Ovary (tissue), 9 donors: ENCODE results near the gene L3MBTL2. TPM values are rescaled to one million over a fixed set of nuclear protein-coding genes. Genes with fewer than 3 reads are reported as not detected.

Experiments used
- DNase-seq, 5 donors: peaks; one replicate each; pipeline ENCODE4 v3.0.0-alpha.2; 2019 to 2020
- H3K27ac ChIP-seq, 2 donors: fragments of 200-600 bp; one replicate each; pipeline versions ENCODE4 v1.5.1 to v1.8.0; 2019 to 2022
- H3K27me3 ChIP-seq: fragments of 200-600 bp; one replicate; pipeline ENCODE4 v1.8.0; 2022
- H3K36me3 ChIP-seq: fragments of 200-600 bp; sonication (generic); one replicate; pipeline ENCODE4 v1.5.1; 2019
- H3K4me1 ChIP-seq: one replicate; pipeline ENCODE4 v1.8.1; 2013; ENCODE audit warnings: mild to moderate bottlenecking, moderate library complexity; ENCODE audit not compliant: insufficient read depth
- H3K4me3 ChIP-seq: fragments of 200-600 bp; sonication (generic); one replicate; pipeline ENCODE4 v1.5.1; 2017
- H3K9me3 ChIP-seq, 2 donors: fragments of 200-600 bp in 1 of 2; sonication (generic) in 1 of 2; one replicate each; pipeline versions ENCODE4 v1.5.1 to v1.8.1; 2013 to 2019; ENCODE audit warnings: mild to moderate bottlenecking in 1 of 2, moderate library complexity in 1 of 2
- EP300 ChIP-seq: sonication (generic); formaldehyde crosslinking; IDR thresholded peaks from one replicate; pipeline ENCODE4 v1.6.1; 2017; ENCODE audit warnings: antibody characterized with exemption
- POLR2A ChIP-seq: fragments of 450-650 bp; IDR thresholded peaks from one replicate; pipeline ENCODE4 v1.6.1; 2017; ENCODE audit warnings: antibody characterized with exemption, mild to moderate bottlenecking, moderate library complexity
- WGBS, 3 donors: extraction: QIAGEN DNeasy Blood & Tissue Kit in 1 of 3; methylation state at CpG; one replicate each; pipeline versions ENCODE4 v1.1.5 to v1.1.7; 2013 to 2017; 5-methylcytosine and 5-hydroxymethylcytosine counted together
- intact Hi-C, 4 donors: fragments of 100-400 bp; cut with DNase I; formaldehyde crosslinking; loops; one replicate each; pipeline versions ENCODE4 v1.11.0 to v1.15.1; 2022 to 2023
- polyA plus RNA-seq, 2 donors: library from polyadenylated mRNA; stranded (reverse); fragments of 200-250 nt in 1 of 2; fragments of 350-450 nt in 1 of 2; fragmentation: Illumina TruSeq in 1 of 2; extraction: RNeasy Lipid Tissue Mini Kit (QIAGEN cat#74804) in 1 of 2; gene quantifications; one replicate each; pipeline ENCODE4 v1.2.3, GENCODE V29; 2013 to 2014
- total RNA-seq, 7 donors: library from RNA; depleted of rRNA in 2 of 7; stranded (reverse); fragments of >200 nt in 2 of 7; fragmentation: NEBNext Ultra II Directional in 3 of 7; extraction: Animal tissue kit (Norgen Biotek cat#: 25700) in 3 of 7; gene quantifications; one replicate each; pipeline versions ENCODE4 v1.1.0 to v1.2.4, GENCODE V29; 2016 to 2023
- TF ChIP-seq, protein P1 (sequence below), 3 donors: fragments of 450-650 bp in 2 of 3; fragments of 200-600 bp in 1 of 3; IDR thresholded peaks; one replicate each; pipeline versions ENCODE4 v1.5.1 to v1.8.0; 2016 to 2022; ENCODE audit warnings: antibody characterized with exemption in 3 of 3, mild to moderate bottlenecking in 1 of 3
- donor health status: DM: no; HTN: no; CAD: no; lungs with moderate emphysema.
- donor health status: DM: no; HTN: no; CAD: no.
- donor health status: Bipolar disorder and iron deficiency.
- donor health status: DM: yes; HTN: yes; CAD: no.
- donor health status: DM: no; HTN: no; CAD: no.
- donor health status: DM: yes; HTN: yes; CAD: no.

L3MBTL2 gene
- total and polyA plus RNA-seq, 9 donors: 8.9 to 32.1 (median 25.3) TPM

DNA sequence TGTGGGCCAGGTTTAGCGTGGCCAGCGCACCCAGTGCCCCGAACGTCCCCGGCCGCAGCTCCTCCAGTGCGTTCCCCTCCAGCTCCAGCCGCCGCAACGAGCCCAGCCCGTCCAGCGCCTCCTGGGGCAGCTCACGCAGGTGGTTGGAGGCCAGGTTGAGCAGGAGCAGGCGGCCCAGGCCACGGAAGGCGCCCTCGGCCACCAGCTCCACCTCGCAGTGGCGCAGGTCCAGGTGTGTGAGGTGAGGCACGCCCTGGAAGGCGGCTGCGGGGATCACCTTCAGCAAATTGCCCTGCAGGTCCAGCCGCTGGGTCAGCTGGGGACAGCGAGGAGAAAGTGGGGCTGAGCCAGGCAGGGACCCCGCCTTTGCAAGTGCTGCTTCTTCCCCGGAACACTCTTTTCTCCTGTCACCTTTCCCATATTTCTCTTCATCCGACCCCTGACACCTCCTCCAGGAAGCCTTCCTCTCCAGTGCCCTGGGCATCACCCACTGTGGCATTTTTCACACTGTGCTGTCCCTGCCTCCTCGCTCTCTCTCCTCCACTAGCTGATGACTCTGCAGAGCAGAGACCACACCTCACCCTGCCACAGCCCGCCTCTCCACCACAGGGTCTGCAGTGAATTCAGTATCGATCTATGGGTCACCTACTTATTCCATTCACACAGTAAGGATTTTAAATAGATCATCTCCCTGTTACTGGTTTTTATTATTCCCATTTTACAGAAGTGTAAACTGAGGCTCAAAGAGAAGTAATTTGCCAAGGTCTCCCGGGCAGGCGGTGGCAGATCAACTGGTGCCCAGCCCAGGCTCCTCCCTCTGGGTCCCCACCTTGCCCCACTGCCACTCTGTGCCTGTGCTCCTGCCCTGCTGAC, 33.7 kb downstream of the L3MBTL2 start:
- intact Hi-C loops: no loop called here
- no peaks in the 10 kb centered on the region for H3K9me3 ChIP-seq
- no peaks in the 10 kb centered on the region for H3K27me3 ChIP-seq
- TF ChIP-seq, protein P1, sequence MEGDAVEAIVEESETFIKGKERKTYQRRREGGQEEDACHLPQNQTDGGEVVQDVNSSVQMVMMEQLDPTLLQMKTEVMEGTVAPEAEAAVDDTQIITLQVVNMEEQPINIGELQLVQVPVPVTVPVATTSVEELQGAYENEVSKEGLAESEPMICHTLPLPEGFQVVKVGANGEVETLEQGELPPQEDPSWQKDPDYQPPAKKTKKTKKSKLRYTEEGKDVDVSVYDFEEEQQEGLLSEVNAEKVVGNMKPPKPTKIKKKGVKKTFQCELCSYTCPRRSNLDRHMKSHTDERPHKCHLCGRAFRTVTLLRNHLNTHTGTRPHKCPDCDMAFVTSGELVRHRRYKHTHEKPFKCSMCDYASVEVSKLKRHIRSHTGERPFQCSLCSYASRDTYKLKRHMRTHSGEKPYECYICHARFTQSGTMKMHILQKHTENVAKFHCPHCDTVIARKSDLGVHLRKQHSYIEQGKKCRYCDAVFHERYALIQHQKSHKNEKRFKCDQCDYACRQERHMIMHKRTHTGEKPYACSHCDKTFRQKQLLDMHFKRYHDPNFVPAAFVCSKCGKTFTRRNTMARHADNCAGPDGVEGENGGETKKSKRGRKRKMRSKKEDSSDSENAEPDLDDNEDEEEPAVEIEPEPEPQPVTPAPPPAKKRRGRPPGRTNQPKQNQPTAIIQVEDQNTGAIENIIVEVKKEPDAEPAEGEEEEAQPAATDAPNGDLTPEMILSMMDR (IDR thresholded peaks at IDR 0.05): no peak
- no peak for TF ChIP-seq POLR2A
- no peak for TF ChIP-seq EP300
- peaks cover 8% of the 10 kb centered on the region for H3K4me1 ChIP-seq
- no peak overlapping the region for H3K4me3 ChIP-seq
- H3K27ac ChIP-seq: no peak overlapping the region
- DNase-seq: no peak
- 88 to 92% (median 91%) methylated on average over 21 to 32 of the region's 32 CpGs for WGBS, 3 donors
- H3K36me3 ChIP-seq: no peaks in the 10 kb centered on the region

DNA sequence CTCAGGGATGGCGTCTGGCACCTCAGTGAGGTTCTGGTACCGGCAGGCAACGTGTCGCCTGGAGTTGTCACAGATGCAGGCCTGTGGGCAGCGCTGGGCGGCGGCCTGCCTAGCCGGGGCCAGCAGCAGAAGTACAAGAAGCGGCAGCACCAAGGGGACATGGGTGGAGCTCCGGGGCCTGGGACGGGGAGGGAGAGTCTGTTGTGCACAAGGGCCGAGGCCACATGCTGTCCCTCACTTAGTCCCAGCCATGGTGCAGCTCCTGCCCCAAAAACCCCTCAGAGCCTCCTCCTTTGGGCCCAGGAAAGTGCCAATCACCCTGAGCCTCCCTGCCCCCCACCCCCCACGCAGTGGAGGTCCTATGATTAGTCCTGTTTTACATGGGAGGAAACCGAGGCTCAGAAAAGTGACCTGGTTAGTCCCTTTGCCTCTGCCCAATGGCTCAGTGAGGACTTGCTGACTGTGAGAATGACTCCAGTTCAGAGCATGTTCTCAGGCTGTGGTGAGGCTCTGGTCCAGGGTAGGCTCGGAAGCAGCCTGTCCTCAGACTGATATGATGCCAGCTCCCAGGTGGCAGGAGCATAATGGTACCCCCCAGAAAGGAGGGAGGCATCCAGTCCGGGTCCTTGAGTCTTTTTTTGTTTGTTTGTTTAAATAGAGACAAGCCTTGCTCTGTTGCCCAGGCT, 34.5 kb downstream of the L3MBTL2 start:
- intact Hi-C loops: no loop called here
- Histone ChIP-seq H3K4me1 (peaks cover 8% of the 10 kb centered on the region), H3K27me3 (no peaks in the 10 kb centered on the region), H3K27ac (no peak overlapping the region), H3K9me3 (no peaks in the 10 kb centered on the region), H3K36me3 (no peaks in the 10 kb centered on the region), H3K4me3 (no peak overlapping the region)
- TF ChIP-seq EP300 (no peak), POLR2A (no peak)
- TF ChIP-seq, protein P1 (IDR thresholded peaks at IDR 0.05): no peak
- 77 to 83% (median 82%) methylated on average over 16 of the region's 16 CpGs for WGBS, 3 donors
- DNase-seq: no peak

GRCh38 chr22:41240377-41241132, 35.4 kb downstream of the L3MBTL2 start, which contains the start of gene CHADL:
TSS of gene CHADL (minus strand) at chr22:41240931. CDS start at chr22:41240881, 50 bp downstream.
- Histone ChIP-seq H3K4me3 (no peak within 1 kb of the TSS), H3K27me3 (no peaks in the 10 kb centered on the region), H3K9me3 (no peaks in the 10 kb centered on the region), H3K27ac (no peak within 1 kb of the TSS), H3K36me3 (no peaks in the 10 kb centered on the region), H3K4me1 (peaks cover 8% of the 10 kb centered on the region)
- no peak for DNase-seq
- 45 to 55% (median 52%) methylated on average over 15 to 24 of the region's 24 CpGs for WGBS, 3 donors
- intact Hi-C loops: no loop called here
- TF ChIP-seq, protein P1 (IDR thresholded peaks at IDR 0.05): no peak
- TF ChIP-seq POLR2A: no peak

- WGBS, 3 donors: 72 to 92% (median 75%) methylated on average over 5 to 7 of the region's 7 CpGs
- Histone ChIP-seq H3K4me3 (no peak overlapping the region), H3K36me3 (no peaks in the 10 kb centered on the region), H3K27ac (no peak overlapping the region), H3K4me1 (peaks cover 8% of the 10 kb centered on the region), H3K27me3 (no peaks in the 10 kb centered on the region), H3K9me3 (no peaks in the 10 kb centered on the region)
- DNase-seq: no peak
- intact Hi-C loops: no loop called here
- TF ChIP-seq, protein P1 (IDR thresholded peaks at IDR 0.05): no peak
- TF ChIP-seq POLR2A: no peak
- no peak for TF ChIP-seq EP300
Measured at GRCh38 chr22:41241133-41241676, 36.1 kb downstream of the L3MBTL2 start.
